HepG2 (cell line): ENCODE results near the gene MYOM1. TPM values are rescaled to one million over a fixed set of nuclear protein-coding genes. Genes with fewer than 3 reads are reported as not detected.
A peak's percentile ranks its signal among the peaks of the same experiment; 100 is the strongest.

Experiments
- GABPB1 ChIP-seq: IDR thresholded peaks from 2 replicates; pipeline ENCODE4 v1.6.1; 2016; ENCODE audit warnings: mild to moderate bottlenecking, missing genetic modification reagents, moderate library complexity, missing compliant biosample characterization
- HIC2 ChIP-seq: sonication (generic); formaldehyde crosslinking; IDR thresholded peaks from 2 replicates; pipeline ENCODE4 v1.9.0; 2022; ENCODE audit warnings: low read depth, missing genetic modification reagents
- KMT2A ChIP-seq: sonication (generic); formaldehyde crosslinking; IDR thresholded peaks from 2 replicates; pipeline ENCODE4 v1.4.0; 2020; ENCODE audit warnings: missing genetic modification reagents
- MTF2 ChIP-seq: sonication (generic); formaldehyde crosslinking; IDR thresholded peaks from 2 replicates; pipeline ENCODE4 v1.5.0; 2020; ENCODE audit warnings: missing genetic modification reagents, borderline replicate concordance
- NFYB ChIP-seq: sonication (generic); formaldehyde crosslinking; IDR thresholded peaks from 2 replicates; pipeline ENCODE4 v1.4.0; 2020; ENCODE audit warnings: missing genetic modification reagents
- NR1H2 ChIP-seq: sonication (generic); formaldehyde crosslinking; IDR thresholded peaks from 2 replicates; pipeline ENCODE4 v1.8.1; 2022; ENCODE audit warnings: low read depth, missing genetic modification reagents, borderline replicate concordance
- SPEN ChIP-seq: sonication (generic); formaldehyde crosslinking; IDR thresholded peaks from 2 replicates; pipeline ENCODE4 v1.5.1; 2020; ENCODE audit warnings: low read depth, mild to moderate bottlenecking, missing genetic modification reagents
- SRY ChIP-seq: sonication (generic); formaldehyde crosslinking; IDR thresholded peaks from 2 replicates; pipeline ENCODE4 v1.8.0; 2022; ENCODE audit warnings: mild to moderate bottlenecking, missing genetic modification reagents
- ZBTB7A ChIP-seq: sonication (generic); formaldehyde crosslinking; IDR thresholded peaks from 2 replicates; pipeline ENCODE4 v1.8.0; 2022; ENCODE audit warnings: mild to moderate bottlenecking, missing genetic modification reagents
- ZFX ChIP-seq: sonication (generic); formaldehyde crosslinking; IDR thresholded peaks from 2 replicates; pipeline ENCODE4 v1.4.0; 2020; ENCODE audit warnings: mild to moderate bottlenecking, low read depth, missing genetic modification reagents, moderate library complexity
- ZFY ChIP-seq: sonication (generic); formaldehyde crosslinking; IDR thresholded peaks from 2 replicates; pipeline ENCODE4 v1.4.0; 2020; ENCODE audit warnings: missing genetic modification reagents
- ZMAT3 ChIP-seq: sonication (generic); formaldehyde crosslinking; conservative IDR thresholded peaks from 2 replicates; pipeline ENCODE4 v1.7.0; 2021; ENCODE audit warnings: missing genetic modification reagents
- ZNF556 ChIP-seq: sonication (generic); formaldehyde crosslinking; IDR thresholded peaks from 2 replicates; pipeline ENCODE4 v1.4.0; 2020; ENCODE audit warnings: mild to moderate bottlenecking, missing genetic modification reagents, borderline replicate concordance
- ZNF567 ChIP-seq: sonication (generic); formaldehyde crosslinking; IDR thresholded peaks from 2 replicates; pipeline ENCODE4 v1.8.1; 2023; ENCODE audit warnings: mild to moderate bottlenecking, missing genetic modification reagents, borderline replicate concordance
- ZNF619 ChIP-seq: sonication (generic); formaldehyde crosslinking; IDR thresholded peaks from 2 replicates; pipeline ENCODE4 v1.4.0; 2020; ENCODE audit warnings: mild to moderate bottlenecking, missing genetic modification reagents
- ZNF709 ChIP-seq: sonication (generic); formaldehyde crosslinking; IDR thresholded peaks from 2 replicates; pipeline ENCODE4 v1.5.0; 2020; ENCODE audit warnings: mild to moderate bottlenecking, missing genetic modification reagents
- ZNF766 ChIP-seq: sonication (generic); formaldehyde crosslinking; IDR thresholded peaks from 2 replicates; pipeline ENCODE4 v1.5.0; 2020; ENCODE audit warnings: missing genetic modification reagents, borderline replicate concordance
- ZNF772 ChIP-seq: sonication (generic); formaldehyde crosslinking; IDR thresholded peaks from 2 replicates; pipeline ENCODE4 v1.5.0; 2020; ENCODE audit warnings: mild to moderate bottlenecking, missing genetic modification reagents
- polyA plus RNA-seq, 8 experiments: library from polyadenylated mRNA; depleted of rRNA in 3 of 8; stranded (reverse) in 7 of 8; unstranded in 1 of 8; fragments of >200 nt; fragmentation: Illumina TruSeq in 4 of 8; extraction: Trizol in 4 of 8; gene quantifications; 2 replicates each; pipeline versions ENCODE4 v1.2.1 to v1.2.3, GENCODE V29; 2011 to 2016; ENCODE audit warnings: low read depth in 4 of 8, missing spikeins in 1 of 8, mixed read lengths in 1 of 8; ENCODE audit not compliant: insufficient read depth in 1 of 8
- total RNA-seq, 5 experiments: library from RNA; depleted of rRNA; stranded (reverse); fragments of >200 nt; fragmentation: Illumina TruSeq; extraction: Trizol; gene quantifications; 2 replicates each; pipeline ENCODE4 v1.2.3, GENCODE V29; 2016; ENCODE audit warnings: low read depth in 1 of 5
- TF ChIP-seq, protein P1 (sequence below): sonication (generic); formaldehyde crosslinking; IDR thresholded peaks from 2 replicates; pipeline ENCODE4 v1.4.0; 2020; ENCODE audit warnings: missing genetic modification reagents, borderline replicate concordance
- TF ChIP-seq, protein P2 (sequence below): IDR thresholded peaks from 2 replicates; pipeline ENCODE4 v1.6.1; 2016; ENCODE audit warnings: control low read depth
- TF ChIP-seq, protein P3 (sequence below): sonication (generic); formaldehyde crosslinking; IDR thresholded peaks from 2 replicates; pipeline ENCODE4 v1.4.0; 2020; ENCODE audit warnings: missing genetic modification reagents

The MYOM1 gene
- total and polyA plus RNA-seq, 2 of the 13 experiments (the other 11 are each of a cell fraction or from before 2014, with no cell fraction given), result 0.46 to 0.98 TPM

DNA sequence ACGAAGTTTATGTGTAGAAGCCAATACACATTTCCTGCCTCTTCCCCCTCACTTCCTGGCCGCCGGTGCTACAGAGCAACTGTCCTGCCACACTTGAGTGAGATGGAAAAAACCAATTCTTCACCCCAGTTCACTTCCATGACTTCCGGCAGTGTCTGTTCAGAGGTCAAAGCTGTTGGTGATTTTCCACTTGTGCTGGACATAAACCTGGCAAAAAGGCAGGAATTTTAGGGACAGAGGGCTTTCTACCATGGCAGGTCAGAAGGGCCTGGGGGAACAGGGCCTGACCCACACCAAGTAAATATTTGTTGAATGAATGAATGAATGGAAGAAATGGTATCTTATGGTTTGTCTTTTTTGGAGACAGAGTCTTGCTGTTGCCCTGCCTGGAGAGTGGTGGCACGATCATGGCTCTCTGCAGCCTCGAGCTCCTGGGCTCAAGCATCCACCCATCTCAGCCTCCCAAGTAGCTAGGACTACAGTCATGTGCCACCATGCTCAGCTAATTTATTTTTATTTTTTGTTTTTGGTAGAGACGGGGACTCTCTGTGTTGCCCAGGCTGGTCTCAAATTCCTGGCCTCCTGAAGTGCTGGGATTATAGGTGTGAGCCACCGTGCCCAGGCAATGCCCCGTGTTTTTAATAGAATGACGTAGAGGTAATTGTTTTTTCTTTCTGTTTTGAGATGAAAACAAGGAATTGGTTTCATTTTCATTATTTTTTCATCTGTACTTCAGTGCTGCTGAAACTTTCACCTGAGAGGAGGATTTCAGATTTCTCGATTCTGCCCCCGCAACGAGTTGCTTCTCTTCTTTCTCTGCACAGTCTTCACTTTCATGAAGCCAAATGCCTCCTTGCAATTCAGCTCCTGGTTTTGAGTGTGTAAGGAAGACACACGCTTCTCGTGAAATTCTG lies 158.8 kb downstream of the MYOM1 start (continued):
- TF ChIP-seq, protein P1, sequence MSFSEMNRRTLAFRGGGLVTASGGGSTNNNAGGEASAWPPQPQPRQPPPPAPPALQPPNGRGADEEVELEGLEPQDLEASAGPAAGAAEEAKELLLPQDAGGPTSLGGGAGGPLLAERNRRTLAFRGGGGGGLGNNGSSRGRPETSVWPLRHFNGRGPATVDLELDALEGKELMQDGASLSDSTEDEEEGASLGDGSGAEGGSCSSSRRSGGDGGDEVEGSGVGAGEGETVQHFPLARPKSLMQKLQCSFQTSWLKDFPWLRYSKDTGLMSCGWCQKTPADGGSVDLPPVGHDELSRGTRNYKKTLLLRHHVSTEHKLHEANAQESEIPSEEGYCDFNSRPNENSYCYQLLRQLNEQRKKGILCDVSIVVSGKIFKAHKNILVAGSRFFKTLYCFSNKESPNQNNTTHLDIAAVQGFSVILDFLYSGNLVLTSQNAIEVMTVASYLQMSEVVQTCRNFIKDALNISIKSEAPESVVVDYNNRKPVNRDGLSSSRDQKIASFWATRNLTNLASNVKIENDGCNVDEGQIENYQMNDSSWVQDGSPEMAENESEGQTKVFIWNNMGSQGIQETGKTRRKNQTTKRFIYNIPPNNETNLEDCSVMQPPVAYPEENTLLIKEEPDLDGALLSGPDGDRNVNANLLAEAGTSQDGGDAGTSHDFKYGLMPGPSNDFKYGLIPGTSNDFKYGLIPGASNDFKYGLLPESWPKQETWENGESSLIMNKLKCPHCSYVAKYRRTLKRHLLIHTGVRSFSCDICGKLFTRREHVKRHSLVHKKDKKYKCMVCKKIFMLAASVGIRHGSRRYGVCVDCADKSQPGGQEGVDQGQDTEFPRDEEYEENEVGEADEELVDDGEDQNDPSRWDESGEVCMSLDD (CRISPR knock-in tag), result no peak
- no peak for TF ChIP-seq KMT2A (CRISPR knock-in tag)
- no peak for TF ChIP-seq ZNF766 (CRISPR knock-in tag)
- TF ChIP-seq ZNF556 (CRISPR knock-in tag), result 0 out of 2 replicates have a peak, but pooled peaks have one; percentile 63
- no peak for TF ChIP-seq NR1H2 (CRISPR knock-in tag)
- no peak for TF ChIP-seq MTF2 (CRISPR knock-in tag)
- TF ChIP-seq GABPB1 (CRISPR knock-in tag), result peak; percentile 77
- peak; percentile 74; the same call in 1 of the 2 replicates for TF ChIP-seq HIC2 (CRISPR knock-in tag)
- no peak for TF ChIP-seq SPEN
- TF ChIP-seq ZBTB7A (CRISPR knock-in tag), result no peak
- TF ChIP-seq ZMAT3, result peak; percentile 55; the same call in 1 of the 2 replicates
- TF ChIP-seq ZNF619 (CRISPR knock-in tag), result no peak
- TF ChIP-seq, protein P2, sequence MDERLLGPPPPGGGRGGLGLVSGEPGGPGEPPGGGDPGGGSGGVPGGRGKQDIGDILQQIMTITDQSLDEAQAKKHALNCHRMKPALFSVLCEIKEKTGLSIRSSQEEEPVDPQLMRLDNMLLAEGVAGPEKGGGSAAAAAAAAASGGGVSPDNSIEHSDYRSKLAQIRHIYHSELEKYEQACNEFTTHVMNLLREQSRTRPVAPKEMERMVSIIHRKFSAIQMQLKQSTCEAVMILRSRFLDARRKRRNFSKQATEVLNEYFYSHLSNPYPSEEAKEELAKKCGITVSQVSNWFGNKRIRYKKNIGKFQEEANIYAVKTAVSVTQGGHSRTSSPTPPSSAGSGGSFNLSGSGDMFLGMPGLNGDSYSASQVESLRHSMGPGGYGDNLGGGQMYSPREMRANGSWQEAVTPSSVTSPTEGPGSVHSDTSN (CRISPR knock-in tag), result no peak
- no peak for TF ChIP-seq ZNF709
- TF ChIP-seq SRY (CRISPR knock-in tag), result no peak
- TF ChIP-seq ZFY (CRISPR knock-in tag), result peak; percentile 60
- no peak; the same call in 1 of the 2 replicates for TF ChIP-seq ZNF772 (CRISPR knock-in tag)
- TF ChIP-seq NFYB (CRISPR knock-in tag), result no peak
- TF ChIP-seq, protein P3, sequence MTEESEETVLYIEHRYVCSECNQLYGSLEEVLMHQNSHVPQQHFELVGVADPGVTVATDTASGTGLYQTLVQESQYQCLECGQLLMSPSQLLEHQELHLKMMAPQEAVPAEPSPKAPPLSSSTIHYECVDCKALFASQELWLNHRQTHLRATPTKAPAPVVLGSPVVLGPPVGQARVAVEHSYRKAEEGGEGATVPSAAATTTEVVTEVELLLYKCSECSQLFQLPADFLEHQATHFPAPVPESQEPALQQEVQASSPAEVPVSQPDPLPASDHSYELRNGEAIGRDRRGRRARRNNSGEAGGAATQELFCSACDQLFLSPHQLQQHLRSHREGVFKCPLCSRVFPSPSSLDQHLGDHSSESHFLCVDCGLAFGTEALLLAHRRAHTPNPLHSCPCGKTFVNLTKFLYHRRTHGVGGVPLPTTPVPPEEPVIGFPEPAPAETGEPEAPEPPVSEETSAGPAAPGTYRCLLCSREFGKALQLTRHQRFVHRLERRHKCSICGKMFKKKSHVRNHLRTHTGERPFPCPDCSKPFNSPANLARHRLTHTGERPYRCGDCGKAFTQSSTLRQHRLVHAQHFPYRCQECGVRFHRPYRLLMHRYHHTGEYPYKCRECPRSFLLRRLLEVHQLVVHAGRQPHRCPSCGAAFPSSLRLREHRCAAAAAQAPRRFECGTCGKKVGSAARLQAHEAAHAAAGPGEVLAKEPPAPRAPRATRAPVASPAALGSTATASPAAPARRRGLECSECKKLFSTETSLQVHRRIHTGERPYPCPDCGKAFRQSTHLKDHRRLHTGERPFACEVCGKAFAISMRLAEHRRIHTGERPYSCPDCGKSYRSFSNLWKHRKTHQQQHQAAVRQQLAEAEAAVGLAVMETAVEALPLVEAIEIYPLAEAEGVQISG (CRISPR knock-in tag), result no peak; the same call in 1 of the 2 replicates
- peak; percentile 69; the same call in 1 of the 2 replicates for TF ChIP-seq ZFX (CRISPR knock-in tag)
- no peak for TF ChIP-seq ZNF567 (CRISPR knock-in tag)
